Right atrium auricular region (tissue), 2 donors: ENCODE data around the gene ALG12. TPM values are rescaled to one million over a fixed set of nuclear protein-coding genes. Genes with fewer than 3 reads are reported as not detected.

Experiments used
- DNase-seq: peaks from one replicate; pipeline ENCODE4 v3.0.0-alpha.2; 2019; ENCODE audit warnings: low spot score
- H3K27ac ChIP-seq, 2 donors: fragments of 200-600 bp; sonication (generic); 1 replicate in 1 of 2; 2 replicates in 1 of 2; pipeline ENCODE4 v1.5.1; 2016 to 2019
- H3K27me3 ChIP-seq, 2 donors: fragments of 200-600 bp; sonication (generic); one replicate each; pipeline versions ENCODE4 v1.5.1 to v1.6.0; 2017 to 2019
- H3K36me3 ChIP-seq: fragments of 200-600 bp; sonication (generic); one replicate; pipeline ENCODE4 v1.5.1; 2016
- H3K4me1 ChIP-seq, 2 donors: fragments of 200-600 bp; sonication (generic); one replicate each; pipeline versions ENCODE4 v1.5.1 to v1.6.0; 2017 to 2019
- H3K4me3 ChIP-seq, 2 donors: fragments of 200-600 bp; sonication (generic); 1 replicate in 1 of 2; 2 replicates in 1 of 2; pipeline ENCODE4 v1.5.1; 2017 to 2019; ENCODE audit warnings: mild to moderate bottlenecking in 1 of 2, moderate library complexity in 1 of 2
- H3K9me3 ChIP-seq, 2 donors: fragments of 200-600 bp; sonication (generic); one replicate each; pipeline ENCODE4 v1.5.1; 2019
- CTCF ChIP-seq, 2 donors: fragments of 200-600 bp; sonication (generic); IDR thresholded peaks; one replicate each; pipeline ENCODE4 v1.5.1; 2019; ENCODE audit warnings: antibody characterized with exemption in 2 of 2
- total RNA-seq, 2 donors: library from RNA; depleted of rRNA; stranded (reverse); fragments of >200 nt; gene quantifications; one replicate each; pipeline ENCODE4 v1.1.0, GENCODE V29; 2016

The ALG12 gene
- total RNA-seq, 2 donors from 2014 or later: 19.7 to 19.8 TPM

DNA sequence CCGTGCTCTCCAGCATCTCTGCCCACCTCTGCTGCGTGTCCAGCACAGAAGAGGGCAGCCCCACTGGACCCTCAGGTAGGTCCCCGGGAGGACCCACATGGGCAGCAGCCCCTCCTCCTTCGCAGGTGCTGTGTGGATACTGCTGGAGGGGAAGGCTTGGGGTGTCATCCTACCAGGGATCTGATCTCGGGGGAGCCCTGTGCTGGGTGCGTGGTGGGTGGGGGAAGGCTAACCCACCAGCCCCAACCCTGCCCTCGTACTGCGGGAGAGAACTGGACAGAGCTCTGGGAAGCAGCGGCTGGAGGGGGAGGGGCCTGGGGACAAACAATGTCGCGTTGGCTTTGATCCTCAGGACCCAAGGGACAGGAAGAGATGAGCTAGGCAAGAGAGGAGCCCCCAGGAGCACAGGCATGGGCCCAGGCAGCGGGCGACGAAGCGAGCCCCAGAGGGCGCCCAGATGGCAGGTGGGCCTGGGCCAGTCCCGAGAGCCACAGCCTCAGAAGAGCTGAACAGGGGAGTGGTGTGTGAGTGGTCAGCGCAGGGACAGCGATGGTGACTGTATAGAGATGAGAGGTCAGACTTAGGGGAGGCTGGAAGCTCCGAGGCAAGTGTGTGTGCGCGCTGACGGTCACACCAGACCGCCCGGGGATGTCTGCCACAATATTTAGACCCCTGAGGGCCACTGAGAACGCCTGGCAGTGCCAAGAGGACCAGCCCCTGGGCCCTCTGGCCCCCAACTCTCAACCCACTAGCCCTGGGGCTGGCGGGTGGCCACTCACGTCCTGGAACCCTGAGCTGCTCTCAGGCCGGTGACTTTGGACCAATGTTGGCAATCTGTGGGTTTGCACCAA is 40.9 kb upstream of the ALG12 start:
- H3K27me3 ChIP-seq: no peaks in the 10 kb centered on the region
- no peaks in the 10 kb centered on the region for H3K9me3 ChIP-seq
- H3K4me1 ChIP-seq: peaks cover 0 to 57% of the 10 kb centered on the region in 2 donors
- peak overlapping the region; percentile 80 to 83 for H3K4me3 ChIP-seq
- H3K36me3 ChIP-seq: peaks cover 27% of the 10 kb centered on the region
- H3K27ac ChIP-seq: peak overlapping the region; percentile 96 to 98
- no peak for TF ChIP-seq CTCF (IDR thresholded peaks at IDR 0.05)
- DNase-seq: no peak

GRCh38 chr22:49958366-49958921 is 40.2 kb upstream of the ALG12 start:
- H3K4me3 ChIP-seq: no peak overlapping the region
- peaks cover 0 to 57% of the 10 kb centered on the region in 2 donors for H3K4me1 ChIP-seq
- H3K36me3 ChIP-seq: peaks cover 20% of the 10 kb centered on the region
- H3K27me3 ChIP-seq: no peaks in the 10 kb centered on the region
- no peak for DNase-seq
- no peak for TF ChIP-seq CTCF (IDR thresholded peaks at IDR 0.05)
- H3K9me3 ChIP-seq: no peaks in the 10 kb centered on the region
- peak overlapping the region; percentile 7 to 98 for H3K27ac ChIP-seq

- H3K4me3 ChIP-seq: no peak overlapping the region
- no peaks in the 10 kb centered on the region for H3K9me3 ChIP-seq
- no peaks in the 10 kb centered on the region for H3K27me3 ChIP-seq
- no peak for TF ChIP-seq CTCF (IDR thresholded peaks at IDR 0.05)
- DNase-seq: no peak
- peak overlapping the region in 1 of 2 donors; percentile 98 for H3K27ac ChIP-seq
- H3K36me3 ChIP-seq: peaks cover 14% of the 10 kb centered on the region
- peaks cover 0 to 57% of the 10 kb centered on the region in 2 donors for H3K4me1 ChIP-seq
Measured at GRCh38 chr22:49957826-49958365, 39.7 kb upstream of the ALG12 start.

GRCh38 chr22:49956914-49957825 is 38.9 kb upstream of the ALG12 start:
- no peak for DNase-seq
- Histone ChIP-seq H3K4me3 (no peak overlapping the region), H3K9me3 (no peaks in the 10 kb centered on the region), H3K4me1 (peaks cover 0 to 59% of the 10 kb centered on the region in 2 donors), H3K27me3 (no peaks in the 10 kb centered on the region), H3K27ac (peak overlapping the region; percentile 90 to 95), H3K36me3 (peaks cover 10% of the 10 kb centered on the region)
- TF ChIP-seq CTCF (IDR thresholded peaks at IDR 0.05): no peak

- no peak overlapping the region for H3K4me3 ChIP-seq
- peak overlapping the region; percentile 90 to 95 for H3K27ac ChIP-seq
- H3K4me1 ChIP-seq: peaks cover 0 to 62% of the 10 kb centered on the region in 2 donors
- H3K27me3 ChIP-seq: no peaks in the 10 kb centered on the region
- peaks cover 4% of the 10 kb centered on the region for H3K36me3 ChIP-seq
- TF ChIP-seq CTCF (IDR thresholded peaks at IDR 0.05): no peak
- DNase-seq: no peak
- no peaks in the 10 kb centered on the region for H3K9me3 ChIP-seq
Measured at GRCh38 chr22:49956418-49956770, 38.2 kb upstream of the ALG12 start.
